IPS-18a (cell line): Measurements from ENCODE around the gene STK38L.

ENCODE experiments used
- H3K27ac ChIP-seq: one replicate; pipeline ENCODE4 v1.5.1; 2013; ENCODE audit warnings: low read length
- H3K27me3 ChIP-seq: one replicate; pipeline ENCODE4 v1.6.1; 2013; ENCODE audit warnings: mild to moderate bottlenecking, low read length; ENCODE audit not compliant: control insufficient read depth, insufficient read depth
- H3K36me3 ChIP-seq: one replicate; pipeline ENCODE4 v1.6.1; 2013; ENCODE audit warnings: low read depth, low read length; ENCODE audit not compliant: control insufficient read depth
- H3K4me1 ChIP-seq: one replicate; pipeline ENCODE4 v1.6.1; 2013; ENCODE audit warnings: low read depth, low read length; ENCODE audit not compliant: control insufficient read depth
- H3K4me3 ChIP-seq: one replicate; pipeline ENCODE4 v1.5.1; 2013; ENCODE audit warnings: low read length
- H3K9ac ChIP-seq: one replicate; pipeline ENCODE4 v1.6.1; 2013; ENCODE audit warnings: mild to moderate bottlenecking, low read length, moderate library complexity
- H3K9me3 ChIP-seq: one replicate; pipeline ENCODE4 v1.6.1; 2013; ENCODE audit warnings: low read depth, low read length; ENCODE audit not compliant: control insufficient read depth

STK38L gene

DNA sequence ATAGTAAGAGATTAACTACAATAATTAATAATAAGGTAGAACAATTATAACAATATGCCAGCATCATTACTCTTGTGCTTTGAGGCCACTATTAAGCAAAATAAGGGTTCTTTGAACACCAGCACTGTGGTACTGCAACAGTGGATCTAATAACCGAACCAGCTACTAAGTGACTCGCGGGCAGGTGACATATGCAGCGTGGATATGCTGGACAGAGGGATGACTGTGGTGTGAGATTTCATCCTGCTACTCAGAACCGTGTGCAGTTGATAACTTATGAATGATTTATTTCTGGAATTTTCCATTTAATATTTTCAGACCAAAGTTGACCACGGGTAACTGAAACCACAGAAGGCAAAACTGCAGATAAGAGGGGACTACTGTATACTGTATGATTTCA lies 123.0 kb downstream of the STK38L start:
- Histone ChIP-seq H3K36me3 (peaks cover 5% of the 10 kb centered on the region), H3K9ac (no peak overlapping the region), H3K27me3 (no peaks in the 10 kb centered on the region), H3K4me1 (no peaks in the 10 kb centered on the region), H3K9me3 (no peaks in the 10 kb centered on the region), H3K27ac (no peak overlapping the region), H3K4me3 (no peak overlapping the region)
